HepG2 (cell line): ENCODE measurements around the gene DLG4. TPM values are rescaled to one million over a fixed set of nuclear protein-coding genes. Genes with fewer than 3 reads are reported as not detected.

ENCODE experiments used
- FIP1L1 ChIP-seq: fragments of 200-400 bp; formaldehyde crosslinking; IDR thresholded peaks from 2 replicates; pipeline ENCODE4 v1.6.1; 2018; ENCODE audit warnings: low read depth, mild to moderate bottlenecking, low read length, moderate library complexity, borderline replicate concordance; ENCODE audit not compliant: insufficient read depth
- POLR2A ChIP-seq, 2 experiments: IDR thresholded peaks; 2 replicates each; pipeline ENCODE4 v1.6.1; 2011; ENCODE audit warnings: low read depth in 2 of 2, low read length in 2 of 2, mild to moderate bottlenecking in 1 of 2, moderate library complexity in 1 of 2; ENCODE audit not compliant: insufficient read depth in 1 of 2
- RAD21 ChIP-seq: fragments of 450-650 bp; formaldehyde crosslinking; IDR thresholded peaks from 2 replicates; pipeline ENCODE4 v1.5.0; 2020; ENCODE audit warnings: mild to moderate bottlenecking
- SOX5 ChIP-seq: IDR thresholded peaks from 2 replicates; pipeline ENCODE4 v1.6.1; 2016; ENCODE audit warnings: borderline replicate concordance
- WIZ ChIP-seq: sonication (generic); formaldehyde crosslinking; IDR thresholded peaks from 2 replicates; pipeline ENCODE4 v1.5.1; 2020; ENCODE audit warnings: mild to moderate bottlenecking, missing genetic modification reagents
- ZNF333 ChIP-seq: sonication (generic); formaldehyde crosslinking; IDR thresholded peaks from 2 replicates; pipeline ENCODE4 v1.4.0; 2020; ENCODE audit warnings: mild to moderate bottlenecking, missing genetic modification reagents, borderline replicate concordance
- ZNF484 ChIP-seq: sonication (generic); formaldehyde crosslinking; IDR thresholded peaks from 2 replicates; pipeline ENCODE4 v1.5.1; 2020; ENCODE audit warnings: mild to moderate bottlenecking, low read depth, missing genetic modification reagents, borderline replicate concordance
- ZNF510 ChIP-seq: sonication (generic); formaldehyde crosslinking; IDR thresholded peaks from 2 replicates; pipeline ENCODE4 v1.4.0; 2020; ENCODE audit warnings: low read depth, mild to moderate bottlenecking, missing genetic modification reagents
- ZNF674 ChIP-seq: sonication (generic); formaldehyde crosslinking; IDR thresholded peaks from 2 replicates; pipeline ENCODE4 v1.5.0; 2020; ENCODE audit warnings: low read depth, mild to moderate bottlenecking, missing genetic modification reagents
- ZNF775 ChIP-seq: sonication (generic); formaldehyde crosslinking; IDR thresholded peaks from 2 replicates; pipeline ENCODE4 v1.4.0; 2020; ENCODE audit warnings: missing genetic modification reagents, mild to moderate bottlenecking, moderate library complexity, borderline replicate concordance
- ZNF792 ChIP-seq: IDR thresholded peaks from 2 replicates; pipeline ENCODE4 v1.6.1; 2016
- ZNF879 ChIP-seq: sonication (generic); formaldehyde crosslinking; IDR thresholded peaks from 2 replicates; pipeline ENCODE4 v1.8.1; 2023; ENCODE audit warnings: missing genetic modification reagents
- ZSCAN30 ChIP-seq: sonication (generic); formaldehyde crosslinking; IDR thresholded peaks from 2 replicates; pipeline ENCODE4 v1.5.0; 2020; ENCODE audit warnings: mild to moderate bottlenecking, missing genetic modification reagents
- polyA plus RNA-seq, 8 experiments: library from polyadenylated mRNA; depleted of rRNA in 3 of 8; stranded (reverse) in 7 of 8; unstranded in 1 of 8; fragments of >200 nt; fragmentation: Illumina TruSeq in 4 of 8; extraction: Trizol in 4 of 8; gene quantifications; 2 replicates each; pipeline versions ENCODE4 v1.2.1 to v1.2.3, GENCODE V29; 2011 to 2016; ENCODE audit warnings: low read depth in 4 of 8, missing spikeins in 1 of 8, mixed read lengths in 1 of 8; ENCODE audit not compliant: insufficient read depth in 1 of 8
- total RNA-seq, 5 experiments: library from RNA; depleted of rRNA; stranded (reverse); fragments of >200 nt; fragmentation: Illumina TruSeq; extraction: Trizol; gene quantifications; 2 replicates each; pipeline ENCODE4 v1.2.3, GENCODE V29; 2016; ENCODE audit warnings: low read depth in 1 of 5
- TF ChIP-seq, protein P1 (sequence below): sonication (generic); formaldehyde crosslinking; IDR thresholded peaks from 2 replicates; pipeline ENCODE4 v1.9.0; 2022; ENCODE audit warnings: missing genetic modification reagents, mild to moderate bottlenecking, borderline replicate concordance
- TF ChIP-seq, protein P2 (sequence below): sonication (generic); formaldehyde crosslinking; IDR thresholded peaks from 2 replicates; pipeline ENCODE4 v1.8.0; 2023; ENCODE audit warnings: mild to moderate bottlenecking, missing genetic modification reagents
- TF ChIP-seq, protein P3 (sequence below): sonication (generic); formaldehyde crosslinking; IDR thresholded peaks from 2 replicates; pipeline ENCODE4 v1.4.0; 2020; ENCODE audit warnings: mild to moderate bottlenecking, missing genetic modification reagents
- TF ChIP-seq, protein P4 (sequence below): sonication (generic); formaldehyde crosslinking; IDR thresholded peaks from 2 replicates; pipeline ENCODE4 v1.9.0; 2021; ENCODE audit warnings: missing genetic modification reagents, borderline replicate concordance
- TF ChIP-seq, protein P5 (sequence below): sonication (generic); formaldehyde crosslinking; IDR thresholded peaks from 2 replicates; pipeline ENCODE4 v1.5.1; 2020; ENCODE audit warnings: missing genetic modification reagents, mild to moderate bottlenecking, borderline replicate concordance
- TF ChIP-seq, protein P6 (sequence below): sonication (generic); formaldehyde crosslinking; IDR thresholded peaks from 2 replicates; pipeline ENCODE4 v1.8.1; 2023; ENCODE audit warnings: mild to moderate bottlenecking, moderate library complexity, missing genetic modification reagents

Gene DLG4
- total and polyA plus RNA-seq, 2 of the 13 experiments (the other 11 are each of a cell fraction or from before 2014, with no cell fraction given) = 0.71 to 4.3 TPM

DNA sequence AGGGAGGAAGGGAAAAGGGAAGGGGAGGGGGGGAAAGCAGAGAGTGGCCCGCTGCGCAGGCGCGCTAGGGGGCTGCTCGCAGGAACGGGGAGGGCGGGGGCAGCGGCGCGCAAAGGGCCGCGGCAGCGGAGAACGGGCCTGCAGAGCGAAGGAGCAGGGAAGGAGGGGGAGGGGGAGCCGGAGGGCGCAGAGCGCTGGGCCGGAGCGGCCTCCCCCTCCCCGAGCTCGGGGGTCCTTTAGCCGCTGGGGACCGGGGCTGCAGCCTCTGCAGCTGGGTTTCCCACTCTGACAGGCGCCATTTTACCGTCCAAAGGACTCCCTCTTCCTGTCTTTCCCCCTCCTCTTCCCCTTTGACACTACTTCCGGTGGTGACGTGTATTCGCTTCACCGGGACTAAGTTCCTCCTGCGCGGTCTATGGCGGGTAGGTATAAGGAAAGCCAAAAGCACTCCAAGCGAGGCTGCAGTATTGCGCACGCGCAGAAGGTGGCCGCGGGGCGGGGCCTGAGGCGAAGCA, 32.1 kb upstream of the DLG4 start, which contains the start of gene CTDNEP1 (continued):
- TF ChIP-seq, protein P1, sequence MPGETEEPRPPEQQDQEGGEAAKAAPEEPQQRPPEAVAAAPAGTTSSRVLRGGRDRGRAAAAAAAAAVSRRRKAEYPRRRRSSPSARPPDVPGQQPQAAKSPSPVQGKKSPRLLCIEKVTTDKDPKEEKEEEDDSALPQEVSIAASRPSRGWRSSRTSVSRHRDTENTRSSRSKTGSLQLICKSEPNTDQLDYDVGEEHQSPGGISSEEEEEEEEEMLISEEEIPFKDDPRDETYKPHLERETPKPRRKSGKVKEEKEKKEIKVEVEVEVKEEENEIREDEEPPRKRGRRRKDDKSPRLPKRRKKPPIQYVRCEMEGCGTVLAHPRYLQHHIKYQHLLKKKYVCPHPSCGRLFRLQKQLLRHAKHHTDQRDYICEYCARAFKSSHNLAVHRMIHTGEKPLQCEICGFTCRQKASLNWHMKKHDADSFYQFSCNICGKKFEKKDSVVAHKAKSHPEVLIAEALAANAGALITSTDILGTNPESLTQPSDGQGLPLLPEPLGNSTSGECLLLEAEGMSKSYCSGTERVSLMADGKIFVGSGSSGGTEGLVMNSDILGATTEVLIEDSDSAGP = no peak
- TF ChIP-seq ZNF879 (no peak), ZNF510 (CRISPR knock-in tag) (0 out of 2 replicates have a peak, but pooled peaks have one; percentile 2), POLR2A (IDR thresholded peaks at IDR 0.05; ENCODE audit: insufficient read depth in 1 of 2, low read depth in 2 of 2, low read length in 2 of 2) (peak; percentile 64 to 78; a peak in 3 of 4 replicates), SOX5 (CRISPR knock-in tag) (no peak), FIP1L1 (no peak), ZNF674 (no peak), WIZ (CRISPR knock-in tag) (0 out of 2 replicates have a peak, but pooled peaks have one; percentile 37), ZNF792 (no peak), ZNF775 (no peak), ZSCAN30 (CRISPR knock-in tag) (0 out of 2 replicates have a peak, but pooled peaks have one; percentile 30), ZNF484 (CRISPR knock-in tag) (no peak), RAD21 (peak; percentile 37), ZNF333 (CRISPR knock-in tag) (no peak)
- TF ChIP-seq, protein P2, sequence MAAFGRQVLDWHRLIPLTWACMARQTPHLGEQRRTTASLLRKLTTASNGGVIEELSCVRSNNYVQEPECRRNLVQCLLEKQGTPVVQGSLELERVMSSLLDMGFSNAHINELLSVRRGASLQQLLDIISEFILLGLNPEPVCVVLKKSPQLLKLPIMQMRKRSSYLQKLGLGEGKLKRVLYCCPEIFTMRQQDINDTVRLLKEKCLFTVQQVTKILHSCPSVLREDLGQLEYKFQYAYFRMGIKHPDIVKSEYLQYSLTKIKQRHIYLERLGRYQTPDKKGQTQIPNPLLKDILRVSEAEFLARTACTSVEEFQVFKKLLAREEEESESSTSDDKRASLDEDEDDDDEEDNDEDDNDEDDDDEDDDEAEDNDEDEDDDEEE = no peak
- TF ChIP-seq, protein P3, sequence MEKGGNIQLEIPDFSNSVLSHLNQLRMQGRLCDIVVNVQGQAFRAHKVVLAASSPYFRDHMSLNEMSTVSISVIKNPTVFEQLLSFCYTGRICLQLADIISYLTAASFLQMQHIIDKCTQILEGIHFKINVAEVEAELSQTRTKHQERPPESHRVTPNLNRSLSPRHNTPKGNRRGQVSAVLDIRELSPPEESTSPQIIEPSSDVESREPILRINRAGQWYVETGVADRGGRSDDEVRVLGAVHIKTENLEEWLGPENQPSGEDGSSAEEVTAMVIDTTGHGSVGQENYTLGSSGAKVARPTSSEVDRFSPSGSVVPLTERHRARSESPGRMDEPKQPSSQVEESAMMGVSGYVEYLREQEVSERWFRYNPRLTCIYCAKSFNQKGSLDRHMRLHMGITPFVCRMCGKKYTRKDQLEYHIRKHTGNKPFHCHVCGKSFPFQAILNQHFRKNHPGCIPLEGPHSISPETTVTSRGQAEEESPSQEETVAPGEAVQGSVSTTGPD (CRISPR knock-in tag) = no peak
- TF ChIP-seq, protein P4, sequence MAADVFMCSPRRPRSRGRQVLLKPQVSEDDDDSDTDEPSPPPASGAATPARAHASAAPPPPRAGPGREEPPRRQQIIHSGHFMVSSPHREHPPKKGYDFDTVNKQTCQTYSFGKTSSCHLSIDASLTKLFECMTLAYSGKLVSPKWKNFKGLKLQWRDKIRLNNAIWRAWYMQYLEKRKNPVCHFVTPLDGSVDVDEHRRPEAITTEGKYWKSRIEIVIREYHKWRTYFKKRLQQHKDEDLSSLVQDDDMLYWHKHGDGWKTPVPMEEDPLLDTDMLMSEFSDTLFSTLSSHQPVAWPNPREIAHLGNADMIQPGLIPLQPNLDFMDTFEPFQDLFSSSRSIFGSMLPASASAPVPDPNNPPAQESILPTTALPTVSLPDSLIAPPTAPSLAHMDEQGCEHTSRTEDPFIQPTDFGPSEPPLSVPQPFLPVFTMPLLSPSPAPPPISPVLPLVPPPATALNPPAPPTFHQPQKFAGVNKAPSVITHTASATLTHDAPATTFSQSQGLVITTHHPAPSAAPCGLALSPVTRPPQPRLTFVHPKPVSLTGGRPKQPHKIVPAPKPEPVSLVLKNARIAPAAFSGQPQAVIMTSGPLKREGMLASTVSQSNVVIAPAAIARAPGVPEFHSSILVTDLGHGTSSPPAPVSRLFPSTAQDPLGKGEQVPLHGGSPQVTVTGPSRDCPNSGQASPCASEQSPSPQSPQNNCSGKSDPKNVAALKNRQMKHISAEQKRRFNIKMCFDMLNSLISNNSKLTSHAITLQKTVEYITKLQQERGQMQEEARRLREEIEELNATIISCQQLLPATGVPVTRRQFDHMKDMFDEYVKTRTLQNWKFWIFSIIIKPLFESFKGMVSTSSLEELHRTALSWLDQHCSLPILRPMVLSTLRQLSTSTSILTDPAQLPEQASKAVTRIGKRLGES (CRISPR knock-in tag) = no peak
- TF ChIP-seq, protein P5, sequence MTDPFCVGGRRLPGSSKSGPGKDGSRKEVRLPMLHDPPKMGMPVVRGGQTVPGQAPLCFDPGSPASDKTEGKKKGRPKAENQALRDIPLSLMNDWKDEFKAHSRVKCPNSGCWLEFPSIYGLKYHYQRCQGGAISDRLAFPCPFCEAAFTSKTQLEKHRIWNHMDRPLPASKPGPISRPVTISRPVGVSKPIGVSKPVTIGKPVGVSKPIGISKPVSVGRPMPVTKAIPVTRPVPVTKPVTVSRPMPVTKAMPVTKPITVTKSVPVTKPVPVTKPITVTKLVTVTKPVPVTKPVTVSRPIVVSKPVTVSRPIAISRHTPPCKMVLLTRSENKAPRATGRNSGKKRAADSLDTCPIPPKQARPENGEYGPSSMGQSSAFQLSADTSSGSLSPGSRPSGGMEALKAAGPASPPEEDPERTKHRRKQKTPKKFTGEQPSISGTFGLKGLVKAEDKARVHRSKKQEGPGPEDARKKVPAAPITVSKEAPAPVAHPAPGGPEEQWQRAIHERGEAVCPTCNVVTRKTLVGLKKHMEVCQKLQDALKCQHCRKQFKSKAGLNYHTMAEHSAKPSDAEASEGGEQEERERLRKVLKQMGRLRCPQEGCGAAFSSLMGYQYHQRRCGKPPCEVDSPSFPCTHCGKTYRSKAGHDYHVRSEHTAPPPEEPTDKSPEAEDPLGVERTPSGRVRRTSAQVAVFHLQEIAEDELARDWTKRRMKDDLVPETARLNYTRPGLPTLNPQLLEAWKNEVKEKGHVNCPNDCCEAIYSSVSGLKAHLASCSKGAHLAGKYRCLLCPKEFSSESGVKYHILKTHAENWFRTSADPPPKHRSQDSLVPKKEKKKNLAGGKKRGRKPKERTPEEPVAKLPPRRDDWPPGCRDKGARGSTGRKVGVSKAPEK (CRISPR knock-in tag) = no peak
- TF ChIP-seq, protein P6, sequence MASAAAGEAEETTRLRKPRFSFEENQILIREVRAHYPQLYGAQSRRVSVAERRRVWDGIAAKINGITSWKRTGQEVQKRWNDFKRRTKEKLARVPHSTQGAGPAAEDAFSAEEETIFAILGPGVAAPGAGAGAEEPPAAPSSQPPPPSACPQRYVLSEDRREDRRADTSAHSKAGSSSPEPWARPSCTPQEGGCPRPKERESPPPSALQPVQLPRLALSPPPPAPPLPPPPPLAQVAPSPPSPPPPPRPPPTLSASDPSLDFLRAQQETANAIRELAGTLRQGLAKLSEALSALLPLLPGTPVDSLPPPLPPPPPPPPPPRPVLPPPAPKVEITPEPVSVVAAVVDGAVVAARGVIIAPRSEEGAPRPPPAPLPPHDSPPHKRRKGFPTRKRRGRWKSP (CRISPR knock-in tag) = no peak
